ENCODE measurements around the gene FAM25A.

Gene FAM25A

GRCh38 chr10:87066865-87067264 is 46.8 kb downstream of the FAM25A start:
- no peak for DNase-seq

GRCh38 chr10:87068281-87068680 is 48.2 kb downstream of the FAM25A start:
- DNase-seq, result no peak

DNA sequence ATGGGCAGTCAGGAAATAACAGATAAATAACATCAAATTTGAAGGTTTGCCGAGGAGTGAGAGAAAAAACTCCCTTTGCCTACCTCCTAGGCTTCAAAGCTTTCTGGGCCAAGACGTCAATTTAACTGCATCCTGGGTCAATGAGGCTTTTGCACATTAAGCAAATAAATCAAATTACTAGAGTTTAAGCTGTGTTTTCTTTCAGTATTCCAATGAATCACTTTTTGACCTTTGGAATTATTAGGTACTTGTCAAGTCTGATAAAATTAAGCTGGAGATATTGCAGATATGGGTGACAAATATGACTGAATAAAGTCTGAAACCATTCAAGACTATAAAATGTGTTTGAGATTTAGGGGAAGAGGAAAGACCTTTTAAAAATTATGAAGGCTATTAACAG is 52.4 kb downstream of the FAM25A start:
- DNase-seq, result no peak

Measured in stimulated activated CD4-positive, alpha-beta T cell treated with anti-CD3 and anti-CD28 coated beads, Interleukin-15, amount 100 ng/mL, for 24 hours (primary cell).